Thyroid gland (tissue), 4 donors: Measurements from ENCODE around the gene PPP1R12B. TPM values are rescaled to one million over a fixed set of nuclear protein-coding genes. Genes with fewer than 3 reads are reported as not detected.
"Not testable (repeated sequence)": the region's sequence is repeated elsewhere in the genome, so short reads cannot be mapped to it uniquely, and the experiment has no call there.

Experiments used
- DNase-seq, 2 donors: peaks; one replicate each; pipeline ENCODE4 v3.0.0-alpha.2; 2019
- H3K27ac ChIP-seq, 3 donors: fragments of 200-600 bp; sonication (generic); 1 replicate in 2 of 3; 2 replicates in 1 of 3; pipeline ENCODE4 v1.5.1; 2016 to 2019; ENCODE audit warnings: mild to moderate bottlenecking in 1 of 3, moderate library complexity in 1 of 3
- H3K27me3 ChIP-seq: fragments of 200-600 bp; sonication (generic); one replicate; pipeline ENCODE4 v1.5.1; 2019
- H3K36me3 ChIP-seq, 2 donors: fragments of 200-600 bp; sonication (generic); one replicate each; pipeline ENCODE4 v1.5.1; 2016 to 2019
- H3K4me1 ChIP-seq, 2 donors: fragments of 200-600 bp; sonication (generic); one replicate each; pipeline ENCODE4 v1.5.1; 2017 to 2019
- H3K4me3 ChIP-seq, 3 donors: fragments of 200-600 bp; sonication (generic); replicated peaks in 1 of 3; 1 replicate in 2 of 3; 2 replicates in 1 of 3; pipeline ENCODE4 v1.5.1; 2016; ENCODE audit warnings: mild to moderate bottlenecking in 1 of 3
- H3K9me3 ChIP-seq: fragments of 200-600 bp; sonication (generic); one replicate; pipeline ENCODE4 v1.5.1; 2017
- POLR2A ChIP-seq, 2 donors: fragments of 450-650 bp; IDR thresholded peaks; one replicate each; pipeline ENCODE4 v1.6.1; 2017; ENCODE audit warnings: antibody characterized with exemption in 2 of 2, mild to moderate bottlenecking in 2 of 2, moderate library complexity in 1 of 2
- WGBS, 2 donors: methylation state at CpG; one replicate each; pipeline ENCODE4 v1.1.5; 2017; 5-methylcytosine and 5-hydroxymethylcytosine counted together
- intact Hi-C: fragments of 100-400 bp; cut with DNase I; formaldehyde crosslinking; loops from one replicate; pipeline ENCODE4 v1.15.1; 2023
- total RNA-seq, 4 donors: library from RNA; depleted of rRNA; stranded (reverse); fragments of >200 nt; gene quantifications; one replicate each; pipeline ENCODE4 v1.2.3, GENCODE V29; 2016
- TF ChIP-seq, protein P1 (sequence below), 6 experiments: fragments of 200-600 bp in 3 of 6; fragments of 450-650 bp in 3 of 6; sonication (generic) in 3 of 6; IDR thresholded peaks; one replicate each; pipeline ENCODE4 v1.5.1; 2016 to 2019; ENCODE audit warnings: antibody characterized with exemption in 6 of 6, mild to moderate bottlenecking in 2 of 6, inconsistent platforms in 1 of 6, moderate library complexity in 1 of 6

Gene PPP1R12B
- total RNA-seq, 4 donors from 2014 or later, result 34.9 to 48.5 (median 41.3) TPM

DNA sequence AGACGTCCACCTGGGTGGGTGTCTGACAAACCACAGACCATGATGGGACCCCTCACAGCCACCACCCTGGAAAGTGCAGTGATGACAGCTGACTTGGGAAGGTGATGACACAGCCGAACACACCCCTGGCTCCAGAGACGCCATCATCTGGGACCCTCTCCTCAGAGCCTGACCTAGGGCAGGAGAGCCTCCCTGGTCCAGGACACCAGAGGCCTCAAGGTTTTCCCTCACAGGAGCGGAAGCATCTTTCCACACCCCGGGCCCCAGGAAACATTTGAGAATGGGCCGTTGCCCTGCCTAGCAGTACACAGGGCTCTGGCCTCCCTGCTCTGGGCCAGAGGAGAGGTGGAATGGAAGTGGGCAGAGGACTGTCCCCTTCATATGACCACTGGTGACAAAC lies 282.0 kb downstream of the PPP1R12B start:
- no peak for TF ChIP-seq POLR2A (IDR thresholded peaks at IDR 0.05)
- TF ChIP-seq, protein P1, sequence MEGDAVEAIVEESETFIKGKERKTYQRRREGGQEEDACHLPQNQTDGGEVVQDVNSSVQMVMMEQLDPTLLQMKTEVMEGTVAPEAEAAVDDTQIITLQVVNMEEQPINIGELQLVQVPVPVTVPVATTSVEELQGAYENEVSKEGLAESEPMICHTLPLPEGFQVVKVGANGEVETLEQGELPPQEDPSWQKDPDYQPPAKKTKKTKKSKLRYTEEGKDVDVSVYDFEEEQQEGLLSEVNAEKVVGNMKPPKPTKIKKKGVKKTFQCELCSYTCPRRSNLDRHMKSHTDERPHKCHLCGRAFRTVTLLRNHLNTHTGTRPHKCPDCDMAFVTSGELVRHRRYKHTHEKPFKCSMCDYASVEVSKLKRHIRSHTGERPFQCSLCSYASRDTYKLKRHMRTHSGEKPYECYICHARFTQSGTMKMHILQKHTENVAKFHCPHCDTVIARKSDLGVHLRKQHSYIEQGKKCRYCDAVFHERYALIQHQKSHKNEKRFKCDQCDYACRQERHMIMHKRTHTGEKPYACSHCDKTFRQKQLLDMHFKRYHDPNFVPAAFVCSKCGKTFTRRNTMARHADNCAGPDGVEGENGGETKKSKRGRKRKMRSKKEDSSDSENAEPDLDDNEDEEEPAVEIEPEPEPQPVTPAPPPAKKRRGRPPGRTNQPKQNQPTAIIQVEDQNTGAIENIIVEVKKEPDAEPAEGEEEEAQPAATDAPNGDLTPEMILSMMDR (IDR thresholded peaks at IDR 0.05), result no peak
- 75 to 92% methylated on average over 4 to 6 of the region's 6 CpGs for WGBS, 2 donors
- Histone ChIP-seq H3K4me3 (no peak overlapping the region), H3K36me3 (no peaks in the 10 kb centered on the region), H3K27me3 (no peaks in the 10 kb centered on the region), H3K4me1 (no peaks in the 10 kb centered on the region), H3K27ac (no peak overlapping the region), H3K9me3 (no peaks in the 10 kb centered on the region)
- DNase-seq, result no peak
- intact Hi-C loops, result no loop called here

DNA sequence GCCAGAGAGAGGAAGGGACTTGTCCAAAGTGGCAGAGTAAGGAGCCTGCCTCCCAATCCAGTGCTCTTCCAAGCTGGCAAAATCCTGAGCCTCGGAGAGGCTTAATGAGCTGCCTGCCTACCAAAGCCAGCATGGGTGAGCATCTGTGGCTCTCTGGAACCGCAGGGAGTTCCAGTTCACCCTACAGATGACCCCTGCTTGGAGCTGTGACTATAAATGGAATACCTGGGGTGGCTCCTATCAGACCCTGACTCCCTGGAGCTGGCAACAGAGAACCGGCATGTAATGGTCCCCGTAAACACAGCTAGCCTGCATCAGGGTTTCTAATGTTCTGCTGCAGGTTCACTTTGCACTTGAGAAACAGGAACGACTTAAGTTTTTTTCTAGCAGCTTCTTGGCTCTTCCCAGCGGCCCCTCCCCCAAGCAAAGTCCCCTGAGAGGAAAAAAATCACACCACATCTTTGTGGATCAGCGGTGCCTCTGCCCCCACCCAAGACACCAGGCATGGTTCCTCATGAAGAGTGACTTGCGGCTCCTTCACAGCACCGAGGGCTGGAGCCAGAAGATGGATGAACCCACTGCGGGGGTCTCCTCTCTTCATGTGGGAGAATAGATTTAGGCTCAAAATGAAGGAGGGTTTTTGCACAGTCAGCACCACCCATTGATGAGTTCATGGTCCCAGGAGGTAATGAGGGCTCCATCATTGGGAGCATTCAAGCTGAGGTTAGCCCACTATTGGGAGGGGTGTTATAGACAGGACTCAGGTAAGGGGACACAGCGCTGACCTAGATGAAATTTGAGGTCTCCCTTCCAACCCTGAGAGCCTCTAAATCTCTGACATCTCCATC lies 282.8 kb downstream of the PPP1R12B start:
- intact Hi-C loops, result no loop called here
- H3K4me1 ChIP-seq, result no peaks in the 10 kb centered on the region
- no peaks in the 10 kb centered on the region for H3K9me3 ChIP-seq
- no peak overlapping the region for H3K27ac ChIP-seq
- TF ChIP-seq, protein P1 (IDR thresholded peaks at IDR 0.05), result no peak
- TF ChIP-seq POLR2A (IDR thresholded peaks at IDR 0.05), result no peak
- no peaks in the 10 kb centered on the region for H3K27me3 ChIP-seq
- no peak for DNase-seq
- WGBS, 2 donors, result 63 to 67% methylated on average over 10 to 11 of the region's 11 CpGs
- no peak overlapping the region for H3K4me3 ChIP-seq
- H3K36me3 ChIP-seq, result no peaks in the 10 kb centered on the region

DNA sequence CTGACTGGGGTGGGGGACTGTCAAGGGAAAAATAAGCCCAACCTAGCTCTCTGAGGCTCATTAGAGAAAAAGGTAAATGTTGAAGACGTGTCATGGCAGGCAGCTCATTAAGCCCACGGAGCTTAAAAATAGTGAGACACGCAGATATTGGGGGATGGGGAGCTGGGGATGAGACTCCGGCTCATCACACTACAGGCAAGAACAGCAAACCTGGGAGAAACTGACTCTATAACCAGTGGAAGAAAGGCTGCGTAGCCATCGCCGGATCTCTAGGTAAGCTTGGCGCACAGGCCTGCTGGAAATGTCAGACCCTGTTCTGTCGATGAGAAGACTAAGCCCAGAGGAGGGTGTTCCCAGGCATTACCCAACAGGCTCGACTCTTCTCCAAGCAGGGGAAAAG lies 283.7 kb downstream of the PPP1R12B start:
- WGBS, 2 donors, result 81 to 87% methylated on average over 10 of the region's 10 CpGs
- TF ChIP-seq, protein P1 (IDR thresholded peaks at IDR 0.05), result no peak
- no peak for TF ChIP-seq POLR2A (IDR thresholded peaks at IDR 0.05)
- Histone ChIP-seq H3K9me3 (no peaks in the 10 kb centered on the region), H3K36me3 (no peaks in the 10 kb centered on the region), H3K4me1 (no peaks in the 10 kb centered on the region), H3K27ac (no peak overlapping the region), H3K27me3 (no peaks in the 10 kb centered on the region), H3K4me3 (no peak overlapping the region)
- no peak for DNase-seq
- intact Hi-C loops, result no loop called here

DNA sequence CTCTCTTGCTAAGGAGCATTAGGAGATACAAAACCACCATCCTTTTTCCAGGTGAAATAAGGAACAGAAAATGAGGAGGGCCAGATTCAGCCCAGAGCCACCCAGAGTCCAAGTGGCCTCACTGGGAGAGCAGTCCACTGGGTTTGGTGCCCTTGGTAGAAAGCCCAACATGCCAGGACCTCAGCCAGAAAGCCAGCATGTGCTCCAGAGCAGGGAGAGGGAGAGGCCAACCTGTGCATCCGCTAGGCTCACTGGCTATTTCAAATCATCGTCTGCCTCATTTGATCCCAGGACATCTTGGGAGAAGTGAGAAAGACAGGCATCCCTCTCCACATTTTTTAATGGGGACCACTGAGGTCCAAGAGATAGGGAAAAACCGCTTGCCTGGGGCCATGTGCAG lies 287.7 kb downstream of the PPP1R12B start:
- H3K4me3 ChIP-seq, H3K4me1 ChIP-seq, H3K27ac ChIP-seq, H3K27me3 ChIP-seq, intact Hi-C loops, DNase-seq, H3K9me3 ChIP-seq, H3K36me3 ChIP-seq: not testable (repeated sequence)
- WGBS, 2 donors, result 57 to 59% methylated on average over 3 of the region's 3 CpGs

DNA sequence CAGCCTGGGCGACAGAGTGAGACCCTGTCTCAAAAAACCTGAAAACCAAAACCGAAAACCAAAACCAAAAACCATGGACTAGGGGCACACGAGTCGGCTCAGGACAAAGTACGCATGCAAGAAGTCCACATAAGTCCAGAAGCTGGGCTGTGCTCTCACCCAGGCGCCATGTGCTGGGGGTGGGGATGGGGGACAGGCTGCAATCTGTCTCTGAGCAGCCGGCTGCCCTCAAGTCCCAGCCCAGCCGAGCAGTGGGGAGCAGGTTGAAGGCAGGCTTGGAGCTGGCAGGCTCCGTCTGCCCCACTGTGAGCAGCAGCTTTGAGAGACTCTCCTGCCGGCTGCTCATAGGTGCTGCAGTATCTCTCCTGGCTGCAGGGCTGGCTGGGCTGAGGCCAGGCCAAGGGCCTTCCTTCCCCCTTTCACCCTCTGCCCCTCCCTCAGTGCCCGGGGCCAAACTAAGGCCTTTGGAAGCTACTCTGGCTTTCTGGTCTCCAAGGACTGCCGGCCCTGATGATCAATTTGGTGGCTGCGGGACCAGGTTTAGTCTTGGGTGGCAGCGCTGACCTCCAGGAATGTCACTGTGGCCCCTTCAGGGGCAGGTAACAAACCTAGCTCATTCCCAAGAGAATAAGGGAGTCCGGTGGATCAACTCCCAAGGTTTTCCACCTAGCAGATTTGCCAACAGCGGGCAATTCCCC lies 289.0 kb downstream of the PPP1R12B start:
- H3K36me3 ChIP-seq, intact Hi-C loops, H3K27ac ChIP-seq, DNase-seq, H3K27me3 ChIP-seq, H3K4me1 ChIP-seq, H3K9me3 ChIP-seq, H3K4me3 ChIP-seq: not testable (repeated sequence)
- WGBS, 2 donors, result 68 to 88% methylated on average over 11 to 15 of the region's 16 CpGs
